CD4-positive, alpha-beta T cell (primary cell): ENCODE data around the gene MYO19. TPM values are rescaled to one million over a fixed set of nuclear protein-coding genes. Genes with fewer than 3 reads are reported as not detected.

Experiments
- ATAC-seq: fragments of 200-7000 bp; cut with Tn5 transposase; one replicate; pipeline ENCODE4 v1.10.0; 2022; ENCODE audit warnings: mild to moderate bottlenecking; ENCODE audit not compliant: poor library complexity
- CTCF ChIA-PET: fragments of 350-600 bp; sonication (Branson Sonifier 250); formaldehyde crosslinking; loops from one replicate; lab custom pipeline; 2021; ENCODE audit warnings: antibody characterized with exemption, inconsistent platforms; lab: Charles Lee
- POLR2A ChIA-PET: fragments of 350-600 bp; sonication (Branson Sonifier 250); formaldehyde crosslinking; loops from one replicate; lab custom pipeline; 2021; ENCODE audit warnings: antibody characterized with exemption, inconsistent platforms; lab: Charles Lee
- DNase-seq, 14 experiments: peaks; one replicate each; pipeline ENCODE4 v3.0.0-alpha.2; 2013 to 2020; ENCODE audit warnings: mixed read lengths in 2 of 14
- H3K27ac ChIP-seq, 2 donors: one replicate each; pipeline versions ENCODE4 v1.5.1 to v1.7.0; 2013; ENCODE audit warnings: low read length in 2 of 2, low read depth in 1 of 2, mild to moderate bottlenecking in 1 of 2
- H3K27me3 ChIP-seq, 2 experiments: 1 replicate in 1 of 2; 2 replicates in 1 of 2; pipeline versions ENCODE4 v1.6.1 to v1.7.0; 2013; ENCODE audit warnings: low read length in 2 of 2, control low read depth in 1 of 2, mild to moderate bottlenecking in 1 of 2, moderate library complexity in 1 of 2; ENCODE audit not compliant: insufficient read depth in 2 of 2, control insufficient read depth in 1 of 2
- H3K36me3 ChIP-seq: one replicate; pipeline ENCODE4 v1.6.1; 2013; ENCODE audit warnings: low read length, control low read depth; ENCODE audit not compliant: insufficient read depth
- H3K4me1 ChIP-seq: one replicate; pipeline ENCODE4 v1.6.1; 2013; ENCODE audit warnings: low read length, control low read depth; ENCODE audit not compliant: insufficient read depth
- H3K4me3 ChIP-seq: one replicate; pipeline ENCODE4 v1.5.1; 2013; ENCODE audit warnings: mild to moderate bottlenecking, low read length, moderate library complexity
- H3K9me3 ChIP-seq, 2 experiments: 1 replicate in 1 of 2; 2 replicates in 1 of 2; pipeline versions ENCODE4 v1.6.1 to v1.7.0; 2013; ENCODE audit warnings: low read length in 2 of 2, mild to moderate bottlenecking in 2 of 2, control low read depth in 1 of 2, moderate library complexity in 1 of 2; ENCODE audit not compliant: control insufficient read depth in 1 of 2, insufficient read depth in 1 of 2
- H3K27ac Mint-ChIP-seq: one replicate; pipeline ENCODE4 v1.8.0; 2020; ENCODE audit warnings: mixed read lengths
- H3K27me3 Mint-ChIP-seq: one replicate; pipeline ENCODE4 v1.8.0; 2021; ENCODE audit warnings: mixed read lengths
- H3K36me3 Mint-ChIP-seq: one replicate; pipeline ENCODE4 v1.8.0; 2021; ENCODE audit warnings: low read depth, mixed read lengths
- H3K4me1 Mint-ChIP-seq: one replicate; pipeline ENCODE4 v1.8.0; 2021; ENCODE audit warnings: low read depth, mixed read lengths
- H3K4me3 Mint-ChIP-seq: one replicate; pipeline ENCODE4 v1.8.0; 2020; ENCODE audit warnings: mild to moderate bottlenecking, mixed read lengths
- H3K9me3 Mint-ChIP-seq: one replicate; pipeline ENCODE4 v1.8.0; 2020; ENCODE audit warnings: mixed read lengths
- CTCF ChIP-seq: fragments of 200-600 bp; IDR thresholded peaks from one replicate; pipeline ENCODE4 v1.8.0; 2022; ENCODE audit warnings: antibody characterized with exemption, mild to moderate bottlenecking
- intact Hi-C, 2 experiments: fragments of 100-400 bp; cut with DNase I in 1 of 2; cut with micrococcal nuclease in 1 of 2; formaldehyde crosslinking; loops; one replicate each; pipeline versions ENCODE4 v1.15.1 to v1.9.0; 2023 to 2025; cut with DNase I, micrococcal nuclease
- total RNA-seq, 174 experiments: library from RNA in 2 of 174; stranded (reverse) in 2 of 174; gene quantifications; one replicate each; pipeline ENCODE4 v1.2.3 and lab custom pipeline; 2021 to 2026

The MYO19 gene
- total RNA-seq, 2 experiments from 2014 or later: 64.4 to 70.5 TPM

- peaks cover 10 to 11% of the 10 kb centered on the region in 2 experiments for H3K27me3 ChIP-seq
- no peaks in the 10 kb centered on the region for H3K9me3 Mint-ChIP-seq
- DNase-seq (peak; percentile 51 to 89 (median 70)), ATAC-seq (peak; percentile 51)
- intact Hi-C loops: loop anchor here in 1 of 2 experiments (2.0 to 10.0 kb wide), 5 partner anchors 239 to 1002 kb away; partner anchors contain the start of genes DUSP14 and LYZL6
- no peaks in the 10 kb centered on the region for H3K9me3 ChIP-seq
- H3K4me3 ChIP-seq: peak overlapping the region; percentile 50
- peaks cover 19% of the 10 kb centered on the region for H3K4me1 Mint-ChIP-seq
- H3K36me3 ChIP-seq: no peaks in the 10 kb centered on the region
- peak overlapping the region; percentile 43 for H3K27ac Mint-ChIP-seq
- peak; percentile 94 for TF ChIP-seq CTCF
- H3K4me3 Mint-ChIP-seq: peak overlapping the region; percentile 83
- H3K4me1 ChIP-seq: peaks cover 39% of the 10 kb centered on the region
- ChIA-PET CTCF (interaction anchor here (0.6 to 1.4 kb wide), 11 partner anchors 8 to 674 kb away, joined by 3 to 11 read pairs (median 4); partner anchors contain the start of genes GGNBP2, MYO19 and TAF15), POLR2A (interaction anchor here (1.0 kb wide), 1 partner anchor 719 kb away, joined by 3 read pairs; no protein-coding TSS in a partner anchor)
- H3K36me3 Mint-ChIP-seq: peaks cover 9% of the 10 kb centered on the region
- peaks cover 28% of the 10 kb centered on the region for H3K27me3 Mint-ChIP-seq
- no peak overlapping the region for H3K27ac ChIP-seq
These were observed 51.8 kb downstream of the MYO19 start for GRCh38 chr17:36482611-36483504.

GRCh38 chr17:36481829-36482228 is 52.8 kb downstream of the MYO19 start:
- H3K27ac Mint-ChIP-seq: no peak overlapping the region

More at GRCh38 chr17:36481829-36482228, 52.8 kb downstream of the MYO19 start:
- H3K36me3 Mint-ChIP-seq: peaks cover 6% of the 10 kb centered on the region
- Histone ChIP-seq H3K27ac (no peak overlapping the region), H3K4me1 (peaks cover 29% of the 10 kb centered on the region), H3K36me3 (no peaks in the 10 kb centered on the region), H3K4me3 (no peak overlapping the region), H3K27me3 (peaks cover 10 to 11% of the 10 kb centered on the region in 2 experiments), H3K9me3 (no peaks in the 10 kb centered on the region)
- no peak for DNase-seq
- H3K9me3 Mint-ChIP-seq: no peaks in the 10 kb centered on the region
- TF ChIP-seq CTCF: no peak
- ATAC-seq: no peak
- H3K27me3 Mint-ChIP-seq: peaks cover 38% of the 10 kb centered on the region
- H3K4me3 Mint-ChIP-seq: peak overlapping the region; percentile 36
- peaks cover 14% of the 10 kb centered on the region for H3K4me1 Mint-ChIP-seq
- CTCF ChIA-PET: interaction anchor here (1.0 kb wide), 1 partner anchor 513 kb away, joined by 4 read pairs; no protein-coding TSS in a partner anchor
- POLR2A ChIA-PET: no interaction called here
- intact Hi-C loops: loop anchor here in 1 of 2 experiments (2.0 to 10.0 kb wide), 5 partner anchors 240 to 1003 kb away; partner anchors contain the start of genes DUSP14 and LYZL6
